WTC11 (cell line): ENCODE measurements around the gene SLC35B3.

Experiments used
- CREM ChIP-seq: sonication (generic); formaldehyde crosslinking; IDR thresholded peaks from 2 replicates; pipeline ENCODE4 v1.8.1; 2022; ENCODE audit warnings: mild to moderate bottlenecking, missing genetic modification reagents, moderate library complexity
- NR3C1 ChIP-seq: sonication (generic); formaldehyde crosslinking; conservative IDR thresholded peaks from 2 replicates; pipeline ENCODE4 v1.8.1; 2023; ENCODE audit warnings: low read depth, mild to moderate bottlenecking, missing genetic modification reagents

DNA sequence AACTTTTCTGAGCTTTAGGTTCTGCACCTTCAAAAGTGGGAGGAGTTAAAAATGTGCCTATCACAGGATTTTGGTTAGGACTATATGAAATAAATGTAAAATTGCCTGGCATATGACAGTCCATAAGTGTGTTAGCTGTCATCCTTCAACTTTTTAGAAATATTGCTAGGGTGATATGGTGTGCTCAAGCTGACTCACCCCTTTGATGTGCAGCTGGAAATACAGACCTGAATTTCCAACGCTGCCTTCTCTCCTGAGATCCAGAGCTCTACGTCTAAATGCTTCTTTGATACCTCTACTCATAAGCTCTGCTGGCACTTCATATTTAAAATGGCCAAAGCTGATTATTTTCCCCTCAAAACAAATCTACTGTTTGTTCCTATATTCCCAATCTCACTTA is 2.7 kb downstream of the SLC35B3 start:
- no peak for TF ChIP-seq NR3C1 (CRISPR knock-in tag)
- no peak for TF ChIP-seq CREM (CRISPR knock-in tag)
